KMS-11 (cell line): ENCODE data around the gene JARID2.
"Not testable (repeated sequence)": the region's sequence is repeated elsewhere in the genome, so short reads cannot be mapped to it uniquely, and the experiment has no call there.

ENCODE experiments used
- H2AFZ ChIP-seq: fragments of 200-600 bp; sonication (generic); 2 replicates; pipeline ENCODE4 v1.6.1; 2016; ENCODE audit warnings: antibody characterized with exemption, mixed run types, low read depth
- H3K27ac ChIP-seq: fragments of 200-600 bp; sonication (generic); 2 replicates; pipeline ENCODE4 v1.6.1; 2016; ENCODE audit warnings: mild to moderate bottlenecking, mixed run types
- H3K27me3 ChIP-seq: fragments of 200-600 bp; sonication (generic); 2 replicates; pipeline ENCODE4 v1.6.1; 2017; ENCODE audit warnings: mild to moderate bottlenecking, low read depth, mixed run types, moderate library complexity; ENCODE audit not compliant: insufficient read depth
- H3K36me3 ChIP-seq: fragments of 200-600 bp; sonication (generic); 2 replicates; pipeline ENCODE4 v1.6.1; 2017; ENCODE audit warnings: mild to moderate bottlenecking, mixed run types; ENCODE audit not compliant: insufficient read depth
- H3K4me1 ChIP-seq: fragments of 200-600 bp; sonication (generic); 2 replicates; pipeline ENCODE4 v1.6.1; 2016; ENCODE audit warnings: mild to moderate bottlenecking, low read depth, mixed run types; ENCODE audit not compliant: poor library complexity, severe bottlenecking
- H3K4me2 ChIP-seq: fragments of 200-600 bp; sonication (generic); 2 replicates; pipeline ENCODE4 v1.7.0; 2016; ENCODE audit warnings: mild to moderate bottlenecking, mixed run types
- H3K4me3 ChIP-seq: fragments of 200-600 bp; sonication (generic); IDR thresholded peaks from 2 replicates; pipeline ENCODE4 v1.6.1; 2017; ENCODE audit warnings: low read depth, low read length, mixed read lengths; ENCODE audit not compliant: insufficient read depth
- H3K79me2 ChIP-seq: fragments of 200-600 bp; sonication (generic); 2 replicates; pipeline ENCODE4 v1.6.1; 2016; ENCODE audit warnings: low read depth, mixed run types; ENCODE audit not compliant: insufficient read depth
- H3K9ac ChIP-seq: fragments of 200-600 bp; sonication (generic); 2 replicates; pipeline ENCODE4 v1.6.1; 2016; ENCODE audit warnings: mild to moderate bottlenecking, mixed run types
- H4K20me1 ChIP-seq: fragments of 200-600 bp; sonication (generic); 2 replicates; pipeline ENCODE4 v1.6.1; 2016; ENCODE audit warnings: mild to moderate bottlenecking, mixed run types; ENCODE audit not compliant: insufficient read depth
- TF ChIP-seq, protein P1 (sequence below): fragments of 200-600 bp; sonication (generic); conservative IDR thresholded peaks from 2 replicates; pipeline ENCODE4 v1.6.1; 2017; ENCODE audit warnings: low read depth, mild to moderate bottlenecking, antibody characterized with exemption, low read length, moderate library complexity, mixed read lengths

The JARID2 gene

GRCh38 chr6:15320693-15321092, 74.8 kb downstream of the JARID2 start:
- Histone ChIP-seq H3K27me3 (no peaks in the 10 kb centered on the region), H3K4me2 (no peak overlapping the region), H3K36me3 (no peaks in the 10 kb centered on the region), H2AFZ (no peak overlapping the region), H3K27ac (no peak overlapping the region), H4K20me1 (no peaks in the 10 kb centered on the region), H3K79me2 (peaks cover 28% of the 10 kb centered on the region; the same call in 1 of the 2 replicates), H3K4me3 (no peak overlapping the region), H3K9ac (no peak overlapping the region), H3K4me1 (peaks cover 15% of the 10 kb centered on the region)
- TF ChIP-seq, protein P1, sequence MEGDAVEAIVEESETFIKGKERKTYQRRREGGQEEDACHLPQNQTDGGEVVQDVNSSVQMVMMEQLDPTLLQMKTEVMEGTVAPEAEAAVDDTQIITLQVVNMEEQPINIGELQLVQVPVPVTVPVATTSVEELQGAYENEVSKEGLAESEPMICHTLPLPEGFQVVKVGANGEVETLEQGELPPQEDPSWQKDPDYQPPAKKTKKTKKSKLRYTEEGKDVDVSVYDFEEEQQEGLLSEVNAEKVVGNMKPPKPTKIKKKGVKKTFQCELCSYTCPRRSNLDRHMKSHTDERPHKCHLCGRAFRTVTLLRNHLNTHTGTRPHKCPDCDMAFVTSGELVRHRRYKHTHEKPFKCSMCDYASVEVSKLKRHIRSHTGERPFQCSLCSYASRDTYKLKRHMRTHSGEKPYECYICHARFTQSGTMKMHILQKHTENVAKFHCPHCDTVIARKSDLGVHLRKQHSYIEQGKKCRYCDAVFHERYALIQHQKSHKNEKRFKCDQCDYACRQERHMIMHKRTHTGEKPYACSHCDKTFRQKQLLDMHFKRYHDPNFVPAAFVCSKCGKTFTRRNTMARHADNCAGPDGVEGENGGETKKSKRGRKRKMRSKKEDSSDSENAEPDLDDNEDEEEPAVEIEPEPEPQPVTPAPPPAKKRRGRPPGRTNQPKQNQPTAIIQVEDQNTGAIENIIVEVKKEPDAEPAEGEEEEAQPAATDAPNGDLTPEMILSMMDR: no peak

GRCh38 chr6:15322184-15322583, 76.3 kb downstream of the JARID2 start:
- no peak overlapping the region for H3K27ac ChIP-seq
- H3K36me3 ChIP-seq: no peaks in the 10 kb centered on the region
- H3K79me2 ChIP-seq: peaks cover 14% of the 10 kb centered on the region; the same call in 1 of the 2 replicates
- H3K9ac ChIP-seq: no peak overlapping the region
- no peak overlapping the region for H3K4me2 ChIP-seq
- no peaks in the 10 kb centered on the region for H4K20me1 ChIP-seq
- TF ChIP-seq, protein P1: no peak
- peaks cover 30% of the 10 kb centered on the region for H3K4me1 ChIP-seq
- no peak overlapping the region for H3K4me3 ChIP-seq
- H2AFZ ChIP-seq: no peak overlapping the region
- H3K27me3 ChIP-seq: no peaks in the 10 kb centered on the region

DNA sequence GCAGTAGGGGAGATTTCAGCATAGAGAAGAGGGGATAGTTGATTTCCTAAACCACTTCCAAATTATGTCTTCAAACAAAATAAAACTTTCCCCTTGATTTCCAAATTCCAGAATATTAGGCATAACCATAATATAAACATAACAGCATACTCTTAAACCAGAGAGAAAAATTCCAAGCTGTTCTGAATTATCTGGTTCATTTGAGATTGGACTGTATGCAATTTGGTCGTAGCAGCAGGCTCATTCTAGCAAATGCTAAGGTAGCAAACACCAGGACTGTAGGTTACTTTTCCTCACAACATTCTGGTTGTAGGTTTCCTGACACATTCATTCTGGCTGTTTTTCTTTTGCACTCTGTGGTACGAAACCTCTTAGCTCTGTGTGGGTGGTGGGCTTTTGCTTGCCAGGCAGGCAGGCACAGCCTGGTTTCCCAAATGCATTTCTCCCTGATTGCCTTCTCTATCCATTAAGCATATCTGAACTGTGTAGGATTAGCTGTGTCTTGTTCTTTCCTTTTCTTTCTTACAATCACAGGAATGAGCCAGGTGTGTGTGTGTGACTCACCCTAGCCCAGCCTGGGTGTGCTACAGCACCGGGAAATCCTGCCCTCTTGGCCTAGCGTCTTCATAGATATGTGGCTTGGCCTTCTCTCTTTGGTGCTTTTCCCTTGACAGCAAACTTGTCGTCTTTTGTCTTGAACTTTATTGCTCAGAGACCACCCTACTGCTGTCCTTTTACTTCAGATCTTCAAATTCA, 77.1 kb downstream of the JARID2 start:
- Histone ChIP-seq H3K27ac (no peak overlapping the region), H3K4me3 (no peak overlapping the region), H3K4me2 (no peak overlapping the region), H2AFZ (no peak overlapping the region), H3K79me2 (peaks cover 17% of the 10 kb centered on the region; the same call in 1 of the 2 replicates), H3K4me1 (peaks cover 37% of the 10 kb centered on the region), H3K9ac (no peak overlapping the region), H3K36me3 (no peaks in the 10 kb centered on the region), H4K20me1 (no peaks in the 10 kb centered on the region), H3K27me3 (no peaks in the 10 kb centered on the region)
- TF ChIP-seq, protein P1: no peak

GRCh38 chr6:15323611-15324010, 77.7 kb downstream of the JARID2 start:
- not testable (repeated sequence) for H4K20me1 ChIP-seq, H3K36me3 ChIP-seq, H3K27me3 ChIP-seq, H3K9ac ChIP-seq, H2AFZ ChIP-seq, H3K4me2 ChIP-seq, H3K4me3 ChIP-seq, H3K27ac ChIP-seq
- peaks cover 14% of the 10 kb centered on the region; the same call in 1 of the 2 replicates for H3K79me2 ChIP-seq
- peaks cover 35% of the 10 kb centered on the region for H3K4me1 ChIP-seq

DNA sequence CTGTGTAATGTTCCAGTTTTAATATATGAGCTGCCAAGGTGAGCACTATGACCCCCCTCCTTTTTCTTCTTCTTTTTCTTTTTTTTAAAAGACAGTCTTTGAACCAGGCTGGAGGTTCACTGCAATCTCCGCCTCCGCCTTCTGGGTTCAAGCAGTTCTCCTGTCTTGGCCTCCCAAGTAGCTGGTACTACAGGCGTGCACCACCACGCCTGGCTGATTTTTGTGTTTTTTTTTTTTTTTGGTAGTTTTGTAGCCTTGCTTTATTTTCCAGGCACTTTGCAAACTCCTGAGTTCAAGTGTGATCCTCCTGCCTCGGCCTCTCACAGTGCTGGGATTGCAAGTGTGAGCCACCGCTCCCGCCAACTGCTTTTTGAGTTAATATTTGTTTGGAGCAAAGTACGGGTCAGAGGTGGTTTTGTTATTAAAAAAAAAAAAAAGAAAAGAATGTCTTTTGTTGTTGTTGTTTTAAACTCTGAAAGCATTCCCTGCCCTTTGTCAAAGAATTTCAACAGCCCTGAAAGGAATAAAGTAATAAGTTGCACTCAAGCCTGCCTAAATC, 78.6 kb downstream of the JARID2 start:
- no peaks in the 10 kb centered on the region for H4K20me1 ChIP-seq
- no peak overlapping the region for H3K27ac ChIP-seq
- H3K4me2 ChIP-seq: no peak overlapping the region
- H3K36me3 ChIP-seq: no peaks in the 10 kb centered on the region
- H3K4me1 ChIP-seq: peaks cover 44% of the 10 kb centered on the region
- TF ChIP-seq, protein P1: no peak
- no peak overlapping the region for H3K9ac ChIP-seq
- H3K4me3 ChIP-seq: no peak overlapping the region
- H2AFZ ChIP-seq: no peak overlapping the region
- H3K79me2 ChIP-seq: peaks cover 14% of the 10 kb centered on the region; the same call in 1 of the 2 replicates
- H3K27me3 ChIP-seq: no peaks in the 10 kb centered on the region
